OCI-LY3 (cell line): Measurements from ENCODE around the gene ASTN2.

ENCODE experiments used
- CTCF ChIP-seq: fragments of 200-600, 300-600 bp; sonication (generic); IDR thresholded peaks from 2 replicates; pipeline ENCODE4 v1.5.1; 2014; ENCODE audit warnings: antibody characterized with exemption, low read length, low read depth
- EZH2phosphoT487 ChIP-seq: fragments of 200-600 bp; shearing (Covaris generic); IDR thresholded peaks from 2 replicates; pipeline ENCODE4 v1.6.1; 2018; ENCODE audit warnings: antibody characterized with exemption, mixed run types, low read depth

- TF ChIP-seq CTCF = no peak
- no peak for TF ChIP-seq EZH2phosphoT487
Measured at GRCh38 chr9:117028103-117028858, 386.6 kb downstream of the ASTN2 start.
